T1000 (cell line): ENCODE results near the gene SORBS2.

Experiments used
- DNase-seq: peaks from one replicate; lab custom pipeline; 2025; ENCODE audit warnings: mixed read lengths; lab: John Stamatoyannopoulos, UW

SORBS2 gene

GRCh38 chr4:185713731-185714130, 98.3 kb downstream of the SORBS2 start:
- no peak for DNase-seq

DNA sequence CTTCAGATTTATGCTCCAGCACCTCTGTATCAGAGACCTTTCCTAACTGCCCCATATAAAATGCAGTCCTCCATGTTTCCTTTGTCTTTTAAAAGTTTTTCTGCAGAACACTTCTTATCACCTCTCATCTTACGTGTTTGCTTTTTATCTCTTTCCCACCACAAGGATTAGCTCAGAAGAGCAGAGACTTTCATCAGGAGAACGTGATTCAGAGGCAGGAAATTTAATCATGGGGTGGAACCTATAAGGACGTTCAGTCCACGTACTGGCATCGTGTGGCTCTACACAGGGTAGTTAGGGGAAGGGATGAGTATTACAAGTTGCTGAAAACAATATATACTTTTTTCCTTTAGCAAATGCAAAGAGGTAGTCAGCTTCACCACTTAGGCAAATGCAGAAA, 98.7 kb downstream of the SORBS2 start:
- no peak for DNase-seq

- no peak for DNase-seq
Observed at GRCh38 chr4:185712350-185713024, 99.5 kb downstream of the SORBS2 start.

DNA sequence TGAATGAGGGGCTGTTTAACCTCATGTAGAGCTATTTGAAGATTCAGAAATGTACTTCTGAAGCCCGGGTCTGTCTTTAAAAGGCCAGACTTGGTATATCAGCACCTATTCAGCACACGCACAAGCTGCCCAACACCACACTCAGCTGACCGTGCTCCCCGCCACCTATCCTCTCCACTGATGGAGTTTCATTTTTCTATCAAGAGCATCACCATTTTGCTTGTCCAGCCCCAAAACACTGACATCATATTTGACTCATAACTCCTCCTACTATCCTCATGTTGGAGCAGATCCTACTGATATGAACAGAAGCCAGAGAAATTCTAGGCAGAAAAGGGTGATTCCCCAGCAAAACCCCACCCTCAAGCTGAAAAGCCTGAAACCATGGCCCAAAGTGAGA, 100.3 kb downstream of the SORBS2 start:
- no peak for DNase-seq

- DNase-seq: no peak
Observed at GRCh38 chr4:185710487-185710995, 101.5 kb downstream of the SORBS2 start.

DNA sequence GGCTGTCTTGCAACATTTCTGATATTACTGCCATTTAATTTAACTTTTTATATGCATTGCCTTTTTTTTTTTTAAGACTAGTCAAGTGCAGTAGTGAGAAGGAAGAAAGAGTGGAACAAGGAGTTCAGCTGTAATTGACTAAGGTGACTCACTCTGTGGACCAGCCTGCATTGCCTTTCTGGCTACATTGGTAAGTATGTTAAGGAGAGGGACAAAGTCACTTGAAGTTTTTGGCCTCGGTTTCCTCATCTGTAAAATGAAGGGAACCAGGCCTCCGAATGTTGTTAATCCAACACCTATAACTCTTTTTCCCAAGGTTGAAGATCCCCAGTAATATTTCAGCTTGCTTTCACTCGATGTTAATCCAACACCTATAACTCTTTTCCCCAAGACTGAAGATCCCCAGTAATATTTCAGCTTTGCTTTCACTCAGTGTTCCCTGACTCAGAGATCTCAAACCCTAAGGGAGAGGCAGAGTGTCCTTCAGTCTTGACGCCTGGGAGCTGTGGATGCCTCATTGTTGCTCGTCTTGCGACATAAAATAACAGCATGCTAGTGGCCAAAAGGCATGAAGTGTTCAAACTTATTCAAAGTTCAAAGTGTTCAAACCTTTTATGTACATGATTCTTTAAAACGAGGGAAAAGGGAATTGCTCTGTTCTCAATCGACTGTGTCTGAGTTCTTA, 102.0 kb downstream of the SORBS2 start:
- DNase-seq: no peak

DNA sequence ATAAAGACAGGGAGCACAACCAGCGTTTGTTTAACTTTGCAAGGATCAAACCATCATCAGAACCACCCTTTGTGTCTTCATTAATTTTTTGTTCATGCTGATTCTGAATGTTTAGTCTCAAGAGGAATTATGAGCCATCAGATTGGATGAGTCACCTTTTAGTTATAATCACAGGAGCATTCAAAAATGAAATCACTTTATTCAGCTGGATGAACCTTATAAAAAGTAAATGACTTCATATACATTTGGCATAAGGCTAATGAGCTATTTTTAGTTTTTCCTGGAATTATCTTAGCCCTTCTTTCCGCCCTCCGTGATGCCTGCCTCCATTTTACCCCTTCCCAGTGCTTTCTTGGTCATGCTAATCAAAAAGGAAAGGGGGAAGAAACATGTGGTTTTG, 103.6 kb downstream of the SORBS2 start:
- DNase-seq: no peak

DNA sequence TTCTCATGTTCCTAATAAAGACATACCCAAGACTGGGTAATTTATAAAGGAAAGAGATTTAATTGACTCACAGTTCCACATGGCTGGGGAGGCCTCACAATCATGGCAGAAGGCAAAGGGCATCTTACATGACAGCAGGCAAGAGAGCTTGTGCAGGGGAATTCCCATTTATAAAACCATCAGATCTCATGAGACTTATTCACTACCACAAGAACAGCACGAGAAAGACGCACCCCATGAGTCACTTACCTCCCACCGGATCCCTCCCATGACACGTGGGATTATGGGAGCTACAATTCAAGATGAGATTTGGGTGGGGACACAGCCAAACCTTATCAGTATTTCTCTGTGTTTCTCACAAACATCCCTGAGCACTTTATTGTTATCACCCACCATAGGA, 104.4 kb downstream of the SORBS2 start:
- peak; percentile 3 for DNase-seq

DNA sequence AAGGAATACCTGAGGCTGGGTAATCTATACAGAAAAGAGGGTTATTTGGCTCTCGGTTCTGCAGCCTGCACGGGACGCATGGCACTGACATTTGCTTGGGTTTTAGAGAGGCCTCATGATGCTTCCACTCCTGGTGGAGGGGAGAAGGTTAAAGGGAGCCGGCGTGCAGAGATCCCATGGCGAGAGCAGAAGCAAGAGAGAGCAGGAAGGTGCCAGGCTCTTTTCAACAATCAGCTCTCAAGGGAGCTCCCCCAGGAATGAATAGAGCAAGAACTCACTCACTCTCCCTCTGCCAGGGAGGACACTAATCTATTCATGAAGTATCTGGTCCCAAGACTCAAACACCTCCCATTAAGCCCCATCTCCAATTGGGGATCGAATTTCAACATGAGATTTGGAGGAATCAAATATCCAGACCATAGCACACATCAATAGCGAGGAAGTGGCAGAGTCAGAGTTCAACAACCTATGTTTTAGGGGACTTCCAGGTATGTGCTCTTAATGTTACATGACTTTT, 109.8 kb downstream of the SORBS2 start:
- DNase-seq: no peak

- DNase-seq: no peak
Observed at GRCh38 chr4:185700630-185701029, 111.4 kb downstream of the SORBS2 start.

- DNase-seq: no peak
Observed at GRCh38 chr4:185700048-185700447, 111.9 kb downstream of the SORBS2 start.

GRCh38 chr4:185697488-185697887, 114.5 kb downstream of the SORBS2 start:
- no peak for DNase-seq

DNA sequence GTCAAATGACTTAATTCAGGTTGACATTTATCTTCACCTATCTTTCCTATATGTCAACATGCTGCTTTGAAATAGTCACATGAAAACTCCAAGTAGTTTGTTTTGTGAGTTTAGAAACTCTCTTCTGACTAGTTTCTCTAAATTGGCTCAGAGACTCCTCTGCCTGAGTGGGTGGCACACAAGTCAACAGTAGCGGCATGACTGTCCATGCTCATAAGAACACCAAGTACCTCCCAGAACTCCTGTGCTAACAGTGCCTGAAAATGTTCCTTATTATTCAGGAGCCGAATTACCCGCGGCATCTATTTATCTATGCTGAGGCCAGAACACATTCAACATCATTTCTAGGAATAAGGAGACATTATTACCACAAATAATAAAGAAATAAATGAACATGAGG, 116.3 kb downstream of the SORBS2 start:
- DNase-seq: no peak

- no peak for DNase-seq
Observed at GRCh38 chr4:185693548-185694215, 118.3 kb downstream of the SORBS2 start.

DNA sequence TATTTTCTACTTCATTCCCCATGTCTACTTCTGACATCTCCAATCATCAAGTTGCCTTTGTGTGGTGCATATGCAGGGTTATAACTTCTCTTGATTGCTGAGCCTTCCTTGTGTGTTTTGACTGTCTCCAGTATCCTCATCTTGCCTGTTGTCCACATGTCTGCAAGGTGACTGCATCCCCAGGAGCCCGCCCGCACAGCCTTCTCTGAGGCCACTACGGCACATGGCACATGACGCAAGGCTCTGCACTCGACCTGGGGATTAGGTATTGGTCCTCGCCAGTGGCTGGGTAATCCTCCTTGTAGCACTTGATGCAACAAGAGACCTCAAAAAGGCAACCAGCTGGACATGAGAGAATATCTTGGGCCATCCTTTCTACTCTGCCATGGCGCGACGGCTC, 122.6 kb downstream of the SORBS2 start:
- DNase-seq: no peak

DNA sequence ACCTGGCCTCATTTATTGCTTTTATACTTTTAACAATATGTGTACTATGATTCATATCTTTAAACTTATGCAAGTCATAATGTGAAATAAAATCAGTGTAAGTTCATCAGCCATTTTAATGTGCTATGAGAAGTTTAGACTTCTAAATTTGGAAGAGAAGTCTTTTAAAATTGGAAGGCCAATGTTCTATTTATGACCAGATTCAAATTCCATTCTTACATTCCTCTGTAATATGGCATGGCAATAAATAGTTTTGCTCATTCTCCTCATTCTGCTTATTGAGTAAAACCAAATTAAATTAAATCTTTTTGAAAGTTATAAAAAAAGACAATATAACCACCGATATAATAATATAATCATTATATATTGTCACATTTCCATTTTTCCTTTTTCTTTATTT, 126.2 kb downstream of the SORBS2 start:
- DNase-seq: no peak

DNA sequence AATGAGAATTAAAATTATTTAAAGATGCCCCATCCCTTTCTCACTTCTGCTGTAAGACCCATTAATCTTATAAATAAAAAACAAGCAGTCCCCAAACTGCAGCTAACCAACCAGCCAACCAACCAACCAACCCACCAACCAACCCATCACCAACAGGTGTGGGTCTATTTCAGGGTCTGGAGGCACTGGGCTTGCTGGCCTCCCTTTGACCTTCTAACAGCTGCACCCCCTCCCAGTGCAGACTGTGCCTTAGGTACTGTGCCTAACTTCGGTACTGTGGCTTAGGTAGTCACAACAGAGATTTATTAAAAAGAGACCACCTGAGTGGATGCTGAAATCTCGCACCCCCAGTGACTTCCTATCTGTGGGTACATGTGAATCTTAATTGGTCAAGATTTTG, 128.1 kb downstream of the SORBS2 start:
- no peak for DNase-seq

- no peak for DNase-seq
Observed at GRCh38 chr4:185683222-185683621, 128.8 kb downstream of the SORBS2 start.

DNA sequence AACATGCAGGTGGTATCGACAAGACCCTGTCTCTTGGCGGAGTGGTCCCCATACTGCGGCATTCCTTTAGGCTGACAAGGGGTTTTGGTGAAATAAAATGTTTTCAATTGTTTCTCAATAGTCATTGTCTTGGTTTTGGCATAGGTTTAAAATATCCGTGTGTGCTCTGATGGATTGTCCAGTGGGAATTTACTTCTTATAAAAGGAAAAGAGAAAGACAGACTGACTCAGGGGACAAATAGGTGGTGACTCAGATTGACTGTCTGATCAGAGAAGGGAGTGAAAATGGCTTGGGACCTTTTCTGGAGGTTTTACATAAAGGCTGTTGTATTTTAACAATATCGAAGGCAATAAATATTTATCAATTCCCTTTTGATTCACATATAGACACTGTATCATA, 129.8 kb downstream of the SORBS2 start:
- DNase-seq: no peak

DNA sequence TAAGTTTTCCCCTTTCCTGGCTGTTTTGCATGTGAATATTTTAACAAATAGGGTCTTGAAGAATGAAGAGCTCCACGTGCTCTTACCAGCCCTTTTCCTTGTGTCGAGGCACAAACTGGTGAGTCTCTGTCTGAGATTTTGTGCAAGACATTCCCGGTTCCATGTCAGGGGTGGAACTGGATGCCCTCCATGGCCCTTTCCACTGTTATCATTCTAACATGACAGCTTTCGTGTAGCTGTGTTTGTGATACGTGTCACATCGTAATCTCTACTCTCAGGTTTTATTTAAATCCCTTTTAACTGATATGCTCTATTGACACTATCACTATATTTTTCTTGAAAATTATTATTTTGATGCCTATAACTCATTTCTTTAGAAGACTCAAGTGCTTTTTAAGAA, 130.4 kb downstream of the SORBS2 start:
- DNase-seq: no peak

GRCh38 chr4:185680617-185681016, 131.4 kb downstream of the SORBS2 start:
- DNase-seq: no peak

DNA sequence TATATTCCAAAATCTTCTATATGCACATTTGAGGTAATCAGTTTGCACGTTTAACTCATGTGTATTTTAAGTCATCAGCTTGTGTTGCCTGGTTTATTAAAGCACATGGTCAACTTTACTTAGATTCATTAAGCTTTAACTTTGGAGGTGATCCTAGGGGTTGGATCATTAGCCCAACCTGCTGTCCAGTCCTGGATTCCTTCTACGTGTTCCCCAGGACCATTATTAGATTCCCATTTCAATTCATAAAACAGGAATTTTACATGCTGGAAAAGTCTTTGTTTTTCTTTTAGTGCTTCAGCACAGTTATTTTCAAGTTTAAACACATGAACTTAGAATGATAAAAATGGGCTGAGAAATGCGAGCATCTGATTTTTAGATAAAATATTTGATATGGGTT, 132.5 kb downstream of the SORBS2 start:
- no peak for DNase-seq
